SKM-1 (cell line): Measurements from ENCODE around the gene UBXN10.
"Not testable (repeated sequence)": the region's sequence is repeated elsewhere in the genome, so short reads cannot be mapped to it uniquely, and the experiment has no call there.

Source experiments
- DNase-seq: peaks from one replicate; lab custom pipeline; 2025; ENCODE audit not compliant: unreplicated experiment; lab: John Stamatoyannopoulos, UW

Gene UBXN10

GRCh38 chr1:20199403-20199802, 13.5 kb downstream of the UBXN10 start:
- no peak for DNase-seq

GRCh38 chr1:20199840-20200239, 13.9 kb downstream of the UBXN10 start:
- no peak for DNase-seq

GRCh38 chr1:20200966-20201365, 15.1 kb downstream of the UBXN10 start:
- DNase-seq, result no peak

GRCh38 chr1:20202166-20202565, 16.3 kb downstream of the UBXN10 start:
- DNase-seq, result no peak

- DNase-seq, result no peak
Measured at GRCh38 chr1:20207546-20207945, 21.6 kb downstream of the UBXN10 start.

GRCh38 chr1:20209471-20209870, 23.6 kb downstream of the UBXN10 start:
- no peak for DNase-seq

- no peak for DNase-seq
Measured at GRCh38 chr1:20210736-20211460, 25.0 kb downstream of the UBXN10 start.

- DNase-seq, result no peak
Measured at GRCh38 chr1:20211511-20211931, 25.6 kb downstream of the UBXN10 start.

- DNase-seq, result no peak
Measured at GRCh38 chr1:20212085-20212684, 26.3 kb downstream of the UBXN10 start.

- no peak for DNase-seq
Measured at GRCh38 chr1:20212685-20213331, 26.9 kb downstream of the UBXN10 start.

- no peak for DNase-seq
Measured at GRCh38 chr1:20215716-20216115, 29.8 kb downstream of the UBXN10 start.

GRCh38 chr1:20216574-20216973, 30.7 kb downstream of the UBXN10 start:
- peak; percentile 9 for DNase-seq

GRCh38 chr1:20219053-20219452, 33.2 kb downstream of the UBXN10 start:
- DNase-seq, result not testable (repeated sequence)

- DNase-seq, result no peak
Measured at GRCh38 chr1:20220036-20220435, 34.1 kb downstream of the UBXN10 start.

GRCh38 chr1:20223106-20223505, 37.2 kb downstream of the UBXN10 start:
- peak; percentile 68 for DNase-seq

GRCh38 chr1:20223551-20224419, 37.9 kb downstream of the UBXN10 start:
- no peak for DNase-seq

GRCh38 chr1:20224546-20224945, 38.6 kb downstream of the UBXN10 start:
- DNase-seq, result no peak

GRCh38 chr1:20227704-20228103, 41.8 kb downstream of the UBXN10 start:
- no peak for DNase-seq

- no peak for DNase-seq
Measured at GRCh38 chr1:20228314-20228825, 42.5 kb downstream of the UBXN10 start.

- no peak for DNase-seq
Measured at GRCh38 chr1:20229171-20229570, 43.3 kb downstream of the UBXN10 start.

- DNase-seq, result not testable (repeated sequence)
Measured at GRCh38 chr1:20232564-20232963, 46.7 kb downstream of the UBXN10 start.
